Endothelial cell (in vitro differentiated cells): ENCODE results near the gene ATF7. TPM values are rescaled to one million over a fixed set of nuclear protein-coding genes. Genes with fewer than 3 reads are reported as not detected.
"Not testable (repeated sequence)": the region's sequence is repeated elsewhere in the genome, so short reads cannot be mapped to it uniquely, and the experiment has no call there.

Experiments used
- DNase-seq: peaks from one replicate; pipeline ENCODE4 v3.0.0; 2021; ENCODE audit warnings: low spot score
- H3K27ac Mint-ChIP-seq: one replicate; pipeline ENCODE4 v1.8.0; 2021; ENCODE audit warnings: mixed read lengths, inconsistent platforms; ENCODE audit not compliant: unreplicated experiment
- H3K27me3 Mint-ChIP-seq: one replicate; pipeline ENCODE4 v1.8.0; 2021; ENCODE audit warnings: mild to moderate bottlenecking, moderate library complexity, mixed read lengths, inconsistent platforms; ENCODE audit not compliant: unreplicated experiment
- H3K36me3 Mint-ChIP-seq: one replicate; pipeline ENCODE4 v1.8.0; 2021; ENCODE audit warnings: mild to moderate bottlenecking, low read depth, mixed read lengths, inconsistent platforms; ENCODE audit not compliant: unreplicated experiment
- H3K4me1 Mint-ChIP-seq: one replicate; pipeline ENCODE4 v1.8.0; 2021; ENCODE audit warnings: mild to moderate bottlenecking, mixed read lengths, inconsistent platforms; ENCODE audit not compliant: unreplicated experiment
- H3K4me3 Mint-ChIP-seq: one replicate; pipeline ENCODE4 v1.8.0; 2021; ENCODE audit warnings: mild to moderate bottlenecking, mixed read lengths, inconsistent platforms; ENCODE audit not compliant: unreplicated experiment
- H3K9me3 Mint-ChIP-seq: one replicate; pipeline ENCODE4 v1.8.0; 2021; ENCODE audit warnings: mixed read lengths, inconsistent platforms; ENCODE audit not compliant: unreplicated experiment
- total RNA-seq: library from RNA; stranded (reverse); fragmentation: NEBNext Ultra II Directional; extraction: Animal tissue kit (Norgen Biotek cat#: 25700); gene quantifications from one replicate; pipeline ENCODE4 v1.2.1, GENCODE V29; 2021; ENCODE audit not compliant: unreplicated experiment
- TF ChIP-seq, protein P1 (sequence below): fragments of 200-600 bp; sonication (generic); IDR thresholded peaks from one replicate; pipeline ENCODE4 v1.5.0; 2021; ENCODE audit warnings: antibody characterized with exemption; ENCODE audit not compliant: unreplicated experiment

Gene ATF7
- total RNA-seq, 1 donor from 2014 or later, result 63.3 TPM

DNA sequence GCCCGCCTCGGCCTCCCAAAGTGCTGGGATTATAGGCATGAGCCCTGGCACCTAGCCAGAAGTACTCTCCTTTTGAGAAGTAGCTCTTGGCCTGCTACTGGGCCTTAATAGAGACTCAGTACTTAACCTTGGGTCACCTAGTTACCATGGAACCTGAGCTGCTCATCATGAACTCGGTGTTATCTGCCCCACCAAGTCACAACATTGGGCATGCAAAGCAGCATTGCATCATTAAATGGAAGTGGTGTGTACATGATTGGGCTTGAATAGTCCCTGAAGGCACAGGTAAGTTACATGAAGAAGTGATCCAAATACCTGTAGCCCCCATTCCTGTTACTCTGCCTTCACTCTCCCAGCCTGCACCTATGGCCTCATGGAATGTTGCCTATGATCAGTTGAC, 18.0 kb upstream of the ATF7 start:
- Mint-ChIP-seq H3K27ac (no peak overlapping the region), H3K27me3 (no peaks in the 10 kb centered on the region), H3K4me1 (no peaks in the 10 kb centered on the region), H3K36me3 (no peaks in the 10 kb centered on the region), H3K4me3 (no peak overlapping the region), H3K9me3 (no peaks in the 10 kb centered on the region)
- TF ChIP-seq, protein P1, sequence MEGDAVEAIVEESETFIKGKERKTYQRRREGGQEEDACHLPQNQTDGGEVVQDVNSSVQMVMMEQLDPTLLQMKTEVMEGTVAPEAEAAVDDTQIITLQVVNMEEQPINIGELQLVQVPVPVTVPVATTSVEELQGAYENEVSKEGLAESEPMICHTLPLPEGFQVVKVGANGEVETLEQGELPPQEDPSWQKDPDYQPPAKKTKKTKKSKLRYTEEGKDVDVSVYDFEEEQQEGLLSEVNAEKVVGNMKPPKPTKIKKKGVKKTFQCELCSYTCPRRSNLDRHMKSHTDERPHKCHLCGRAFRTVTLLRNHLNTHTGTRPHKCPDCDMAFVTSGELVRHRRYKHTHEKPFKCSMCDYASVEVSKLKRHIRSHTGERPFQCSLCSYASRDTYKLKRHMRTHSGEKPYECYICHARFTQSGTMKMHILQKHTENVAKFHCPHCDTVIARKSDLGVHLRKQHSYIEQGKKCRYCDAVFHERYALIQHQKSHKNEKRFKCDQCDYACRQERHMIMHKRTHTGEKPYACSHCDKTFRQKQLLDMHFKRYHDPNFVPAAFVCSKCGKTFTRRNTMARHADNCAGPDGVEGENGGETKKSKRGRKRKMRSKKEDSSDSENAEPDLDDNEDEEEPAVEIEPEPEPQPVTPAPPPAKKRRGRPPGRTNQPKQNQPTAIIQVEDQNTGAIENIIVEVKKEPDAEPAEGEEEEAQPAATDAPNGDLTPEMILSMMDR, result no peak
- no peak for DNase-seq

DNA sequence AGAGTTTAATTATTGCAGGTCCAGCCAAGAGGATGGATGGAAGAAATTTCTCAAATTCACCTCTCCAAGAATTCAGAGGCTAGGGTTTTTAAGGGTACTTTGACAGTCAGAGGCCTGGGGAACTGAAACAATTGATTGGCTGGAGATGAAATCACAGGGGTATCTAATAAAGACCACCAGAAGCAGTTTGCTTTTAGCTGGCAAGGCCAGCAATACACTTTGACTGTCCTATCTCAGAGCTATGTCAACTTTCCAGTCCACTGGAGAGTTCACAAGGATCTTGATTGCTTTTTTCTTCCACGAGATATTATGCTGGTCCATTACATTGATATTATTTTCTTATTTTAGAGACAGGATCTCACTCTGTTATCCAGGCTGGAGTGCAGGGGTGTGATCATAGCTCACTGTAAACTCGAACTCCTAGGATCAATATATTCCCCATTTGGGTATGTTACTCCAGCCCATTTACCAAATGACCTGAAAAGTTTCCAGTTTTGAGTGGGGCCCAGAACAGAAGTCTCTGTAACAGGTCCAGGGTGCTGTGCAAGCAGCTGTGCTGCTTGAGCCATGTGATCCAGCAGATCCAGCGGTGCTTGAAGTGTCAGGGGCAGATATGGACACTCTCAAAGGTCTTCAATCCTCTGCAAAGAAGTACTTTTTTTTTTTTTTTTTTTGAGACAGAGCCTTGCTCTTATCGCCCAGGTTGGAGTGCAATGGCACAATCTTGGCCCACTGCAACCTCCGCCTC, 17.2 kb upstream of the ATF7 start:
- no peaks in the 10 kb centered on the region for H3K4me1 Mint-ChIP-seq
- DNase-seq, result no peak
- H3K4me3 Mint-ChIP-seq, result no peak overlapping the region
- TF ChIP-seq, protein P1, result no peak
- no peaks in the 10 kb centered on the region for H3K27me3 Mint-ChIP-seq
- no peaks in the 10 kb centered on the region for H3K36me3 Mint-ChIP-seq
- no peaks in the 10 kb centered on the region for H3K9me3 Mint-ChIP-seq
- H3K27ac Mint-ChIP-seq, result no peak overlapping the region

- Mint-ChIP-seq H3K27ac (no peak overlapping the region), H3K4me3 (no peak overlapping the region), H3K36me3 (no peaks in the 10 kb centered on the region), H3K4me1 (no peaks in the 10 kb centered on the region), H3K9me3 (no peaks in the 10 kb centered on the region), H3K27me3 (no peaks in the 10 kb centered on the region)
- no peak for DNase-seq
- TF ChIP-seq, protein P1, result no peak
These were observed 11.9 kb upstream of the ATF7 start for GRCh38 chr12:53638057-53638456.

GRCh38 chr12:53636641-53637040, 10.5 kb upstream of the ATF7 start:
- Mint-ChIP-seq H3K27ac (no peak overlapping the region), H3K4me3 (no peak overlapping the region), H3K4me1 (no peaks in the 10 kb centered on the region), H3K36me3 (no peaks in the 10 kb centered on the region), H3K9me3 (no peaks in the 10 kb centered on the region), H3K27me3 (no peaks in the 10 kb centered on the region)
- no peak for DNase-seq
- TF ChIP-seq, protein P1, result no peak

GRCh38 chr12:53635708-53636107, 9.5 kb upstream of the ATF7 start:
- not testable (repeated sequence) for H3K27me3 Mint-ChIP-seq, H3K36me3 Mint-ChIP-seq, H3K4me3 Mint-ChIP-seq, H3K9me3 Mint-ChIP-seq, H3K4me1 Mint-ChIP-seq, H3K27ac Mint-ChIP-seq, DNase-seq
